Neural progenitor cell (in vitro differentiated cells): ENCODE results near the gene CSAD.

Experiments used
- EZH2 ChIP-seq: fragments of 200-600 bp; sonication (generic); IDR thresholded peaks from 2 replicates; pipeline ENCODE4 v1.6.1; 2017; ENCODE audit warnings: antibody characterized with exemption, mild to moderate bottlenecking, moderate library complexity
- EZH2phosphoT487 ChIP-seq: fragments of 200-600 bp; sonication (generic); IDR thresholded peaks from 2 replicates; pipeline ENCODE4 v1.6.1; 2017; ENCODE audit warnings: antibody characterized with exemption

- TF ChIP-seq EZH2 (no peak), EZH2phosphoT487 (no peak)
These were observed 30.1 kb upstream of the CSAD start for GRCh38 chr12:53210843-53211242.
